LoVo (cell line): Measurements from ENCODE around the gene GAL3ST1.
"Not testable (repeated sequence)": the region's sequence is repeated elsewhere in the genome, so short reads cannot be mapped to it uniquely, and the experiment has no call there.

Source experiments
- DNase-seq: peaks from one replicate; pipeline ENCODE4 v3.0.0-alpha.2; 2016; ENCODE audit warnings: low spot score

Gene GAL3ST1

DNA sequence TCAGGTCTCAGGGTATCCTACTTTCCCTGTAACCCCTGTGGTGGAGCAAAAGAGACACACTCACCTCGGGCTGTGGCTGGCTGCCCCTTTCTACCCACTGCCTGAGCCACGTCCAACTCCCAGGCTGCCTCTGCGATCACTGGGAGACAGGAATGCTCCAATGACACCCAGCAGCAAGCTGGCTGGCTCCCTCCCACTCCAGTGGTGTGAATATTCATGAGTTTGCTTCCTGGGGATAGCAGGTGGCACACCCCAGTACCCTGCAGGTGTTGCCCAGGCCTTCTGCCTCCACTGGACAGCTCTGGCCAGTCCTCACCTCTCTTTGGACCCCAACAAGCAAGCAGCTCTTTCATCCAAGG lies 9.7 kb downstream of the GAL3ST1 start:
- no peak for DNase-seq

DNA sequence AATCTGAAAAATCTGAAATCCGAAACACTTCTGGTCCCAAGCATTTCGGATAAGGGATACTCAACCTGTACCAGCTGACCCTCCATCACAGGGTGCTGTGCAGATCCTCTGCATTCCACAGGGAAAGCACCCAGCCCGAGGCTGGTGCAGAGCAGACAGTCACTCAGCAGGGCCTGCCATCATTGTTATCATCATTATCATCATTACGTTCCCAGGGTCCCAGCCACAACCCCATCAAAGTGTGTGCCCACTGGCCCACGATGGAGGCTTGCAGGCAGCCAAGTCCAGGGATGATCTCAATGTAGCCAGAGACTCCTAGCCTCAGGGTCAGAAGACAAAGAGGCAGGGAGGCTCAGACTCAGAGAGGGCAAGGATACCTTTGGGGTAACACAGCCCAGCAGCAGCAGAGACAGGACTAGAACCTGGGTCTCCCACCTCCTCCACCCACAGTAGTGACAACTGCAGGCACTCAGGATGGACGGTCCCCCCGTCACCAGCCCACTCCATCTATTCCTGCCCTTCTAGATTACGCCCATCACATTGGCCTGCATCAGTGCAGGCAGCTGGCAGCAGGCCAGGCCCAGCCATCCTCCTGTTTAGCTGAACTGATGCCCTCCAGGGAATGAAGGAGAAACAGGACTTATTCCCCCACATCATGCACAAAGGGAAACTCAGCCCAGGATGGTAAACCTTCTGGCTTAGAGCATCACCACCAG lies 10.3 kb downstream of the GAL3ST1 start:
- DNase-seq: no peak

- DNase-seq: no peak
These were observed 12.1 kb downstream of the GAL3ST1 start for GRCh38 chr22:30562366-30562765.

GRCh38 chr22:30561402-30562189 lies 12.9 kb downstream of the GAL3ST1 start:
- DNase-seq: no peak

DNA sequence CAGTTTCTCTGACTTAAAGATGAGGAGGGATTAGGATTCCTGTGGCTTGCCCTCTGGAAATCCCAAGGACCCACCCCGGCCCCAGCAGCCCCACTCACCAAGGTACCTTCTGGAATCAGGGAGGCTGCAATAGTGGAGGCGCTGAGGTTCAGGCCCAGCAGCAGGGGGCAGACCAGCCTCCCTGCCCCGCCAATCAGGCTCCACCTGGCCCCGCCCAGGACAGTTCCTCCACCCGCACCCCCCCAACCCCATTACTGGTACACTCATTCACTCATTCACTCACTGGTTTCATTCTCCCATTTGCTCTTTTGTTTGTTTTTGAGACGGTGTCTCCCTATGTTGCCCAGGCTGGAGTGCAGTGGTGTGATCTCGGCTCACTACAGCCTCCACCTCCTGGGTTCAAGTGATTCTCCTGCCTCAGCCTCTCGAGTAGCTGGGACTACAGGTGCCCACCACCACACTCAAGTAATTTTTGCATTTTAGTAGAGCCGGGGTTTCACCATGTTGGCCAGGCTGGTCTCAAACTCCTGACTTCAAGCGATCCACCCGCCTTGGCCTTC lies 13.7 kb downstream of the GAL3ST1 start:
- DNase-seq: not testable (repeated sequence)

DNA sequence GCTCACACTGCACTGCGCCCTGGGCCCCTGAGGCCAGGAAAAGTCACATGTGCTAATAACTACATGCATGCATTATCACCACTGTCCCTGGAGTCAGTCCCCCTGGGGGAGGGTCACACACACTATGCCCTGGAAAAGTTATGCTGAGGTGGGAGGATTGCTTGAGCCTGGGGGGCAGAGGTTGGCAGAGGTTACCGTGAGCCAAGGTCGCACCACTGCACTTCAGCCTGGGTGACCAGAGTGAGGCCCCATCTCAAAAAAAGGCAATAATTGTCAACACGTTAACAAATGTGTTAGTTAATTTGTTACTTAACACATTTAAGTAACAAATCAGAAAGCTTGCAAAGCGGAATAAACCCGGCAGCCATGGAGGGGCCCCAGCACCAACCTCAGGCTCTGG lies 14.6 kb downstream of the GAL3ST1 start:
- DNase-seq: no peak

GRCh38 chr22:30557243-30557642 lies 17.2 kb downstream of the GAL3ST1 start:
- no peak for DNase-seq

GRCh38 chr22:30556388-30556787 lies 18.1 kb downstream of the GAL3ST1 start:
- DNase-seq: no peak

- DNase-seq: no peak
These were observed 18.9 kb downstream of the GAL3ST1 start for GRCh38 chr22:30555282-30556210.

DNA sequence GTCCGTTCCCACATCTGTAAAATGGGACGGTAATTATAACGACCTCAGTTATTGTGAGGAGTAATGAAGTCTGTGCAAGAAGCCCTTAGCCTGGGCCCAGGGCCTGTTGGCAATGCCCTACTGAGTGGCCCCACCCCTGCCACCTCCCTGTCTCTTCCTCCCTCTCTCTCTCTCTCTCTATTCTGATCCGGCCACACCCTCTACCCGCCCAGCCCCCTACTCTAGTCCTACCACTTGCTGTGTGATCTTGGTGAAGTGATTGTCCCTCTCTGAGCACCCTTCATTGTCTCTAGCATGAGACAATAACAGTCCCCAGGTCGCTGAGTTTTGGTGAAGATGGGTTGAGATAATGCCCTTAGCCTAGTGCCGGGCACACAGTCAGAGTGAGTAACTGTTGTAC lies 20.5 kb downstream of the GAL3ST1 start:
- DNase-seq: no peak

GRCh38 chr22:30552719-30553118 lies 21.7 kb downstream of the GAL3ST1 start:
- DNase-seq: no peak

- DNase-seq: not testable (repeated sequence)
These were observed 22.7 kb downstream of the GAL3ST1 start for GRCh38 chr22:30551813-30552212.

DNA sequence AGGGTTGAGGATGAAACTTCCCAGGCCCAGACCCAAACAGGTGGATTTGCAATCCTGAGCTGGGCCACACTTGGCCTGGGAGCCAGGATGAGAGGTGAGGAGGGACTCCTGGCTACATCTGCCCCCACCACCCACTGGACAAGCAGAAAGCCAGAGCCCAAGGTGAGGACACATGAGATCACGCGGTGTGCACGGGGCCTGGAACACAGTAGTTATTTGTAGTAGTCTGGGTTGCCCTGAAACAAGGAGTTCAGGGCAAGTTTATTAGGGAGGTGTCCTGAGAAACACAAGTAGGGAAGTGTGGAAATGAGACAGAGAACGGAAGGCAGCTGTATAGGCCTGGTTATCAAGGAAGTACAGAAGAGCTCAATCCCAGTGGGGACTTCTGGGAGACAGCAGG lies 27.3 kb downstream of the GAL3ST1 start:
- no peak for DNase-seq

DNA sequence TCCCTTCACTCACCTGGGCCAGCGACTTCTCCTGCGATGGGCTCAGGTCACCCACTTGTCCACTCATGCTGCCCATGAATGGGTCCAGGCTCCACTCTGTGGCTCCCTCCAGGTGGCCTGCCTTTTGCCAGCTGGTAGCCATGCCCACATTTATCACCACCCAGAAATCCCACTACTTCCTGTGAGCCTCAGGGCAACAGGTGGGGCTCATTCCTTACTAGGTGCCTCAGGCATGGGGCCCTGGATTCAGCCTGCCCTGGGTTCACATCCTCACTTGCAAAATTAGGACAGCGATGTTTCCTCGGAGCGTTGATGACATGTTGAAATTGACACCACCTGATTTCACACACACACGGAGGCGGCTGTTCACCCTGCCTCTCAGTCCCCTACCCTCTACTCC lies 27.8 kb downstream of the GAL3ST1 start, which contains the start of gene SEC14L6:
TSS of gene SEC14L6 (minus strand) at position 126 of the 400 bp plus-strand sequence. CDS start at position 67, 59 bp downstream.
- no peak for DNase-seq

DNA sequence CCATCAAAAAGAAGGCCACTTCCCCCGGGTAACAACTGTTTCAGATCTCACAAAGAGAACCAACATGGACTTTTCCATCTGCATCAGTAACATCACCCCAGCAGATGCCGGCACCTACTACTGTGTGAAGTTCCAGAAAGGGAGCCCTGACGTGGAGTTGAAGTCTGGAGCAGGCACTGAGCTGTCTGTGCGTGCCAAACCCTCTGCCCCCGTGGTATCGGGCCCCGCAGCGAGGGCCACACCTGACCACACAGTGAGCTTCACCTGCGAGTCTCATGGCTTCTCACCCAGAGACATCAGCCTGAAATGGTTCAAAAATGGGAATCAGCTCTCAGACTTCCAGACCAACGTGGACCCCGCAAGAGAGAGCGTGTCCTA lies 31.7 kb downstream of the GAL3ST1 start:
- no peak for DNase-seq

DNA sequence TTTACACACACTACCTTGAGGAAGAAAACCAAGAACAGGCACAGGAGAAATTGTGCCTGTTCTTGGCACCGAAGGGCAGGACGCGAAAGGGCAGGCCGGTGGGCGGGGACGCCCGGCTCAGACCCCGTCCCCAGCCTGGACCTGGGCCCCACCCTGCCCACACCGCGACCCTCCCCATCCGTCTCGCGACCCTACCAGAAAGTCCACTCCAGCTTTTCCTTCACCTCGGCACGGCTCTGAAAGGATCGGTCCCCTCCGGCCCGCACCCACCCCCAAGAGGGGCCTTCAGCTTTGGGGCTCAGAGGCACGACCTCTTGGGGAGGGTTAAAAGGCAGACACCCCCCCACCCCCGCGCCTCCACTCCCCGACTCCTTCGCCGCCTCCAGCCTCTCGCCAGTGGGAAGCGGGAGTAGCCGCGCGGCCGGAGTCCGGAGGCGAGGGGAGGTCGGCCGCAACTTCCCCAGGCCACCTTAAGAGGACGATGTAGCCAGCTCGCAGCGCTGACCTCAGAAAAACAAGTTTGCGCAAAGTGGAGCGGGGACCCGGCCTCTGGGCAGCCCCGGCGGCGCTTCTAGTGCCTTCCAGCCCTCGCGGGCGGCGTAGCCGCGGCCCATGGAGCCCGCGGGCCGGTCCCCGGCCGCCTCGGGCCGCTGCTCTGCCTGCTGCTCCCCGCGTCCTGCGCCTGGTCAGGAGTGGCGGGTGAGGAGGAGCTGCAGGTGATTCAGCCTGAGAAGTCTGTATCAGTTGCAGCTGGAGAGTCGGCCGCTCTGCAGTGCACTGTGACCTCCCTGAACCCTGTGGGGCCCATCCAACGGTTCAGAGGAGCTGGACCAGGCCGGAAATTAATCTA lies 32.3 kb downstream of the GAL3ST1 start:
- DNase-seq: no peak

DNA sequence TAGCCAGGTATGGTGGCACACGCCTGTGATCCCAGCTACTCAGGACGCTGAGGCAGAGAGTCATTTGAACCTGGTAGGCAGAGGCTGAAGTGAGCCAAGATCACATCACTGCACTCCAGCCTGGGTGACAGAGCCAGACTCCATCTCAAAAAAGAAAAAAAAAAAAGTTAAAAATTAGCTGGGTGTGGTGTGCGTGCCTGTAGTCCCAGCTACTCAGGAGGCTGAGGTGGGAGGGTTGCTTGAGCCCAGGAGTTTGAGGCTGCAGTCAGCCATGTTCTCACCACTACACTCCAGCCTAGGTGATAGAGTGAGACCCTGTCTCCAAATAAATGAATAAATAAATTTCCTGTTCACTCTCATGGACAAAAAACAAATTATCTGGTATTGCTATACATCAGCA lies 33.0 kb downstream of the GAL3ST1 start:
- not testable (repeated sequence) for DNase-seq

DNA sequence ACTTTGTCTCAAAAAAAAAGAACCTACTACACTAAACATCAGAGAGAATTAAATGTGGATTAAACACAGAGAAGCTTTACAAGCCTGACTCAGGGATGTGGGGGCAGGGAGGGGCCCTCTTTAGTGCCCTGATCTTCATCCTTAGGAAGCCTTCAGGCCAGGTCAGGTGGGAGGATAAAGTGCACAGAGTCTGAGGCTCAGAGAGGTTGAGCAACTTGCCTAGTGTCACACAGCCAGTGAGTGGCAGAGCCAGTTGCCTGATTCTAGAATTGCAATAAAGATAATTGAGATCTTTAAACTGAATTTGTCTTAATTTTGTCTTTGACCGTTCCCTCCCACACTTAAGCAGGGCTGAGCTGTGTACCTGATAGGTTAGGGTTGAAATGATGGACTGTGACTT lies 35.1 kb downstream of the GAL3ST1 start:
- no peak for DNase-seq

GRCh38 chr22:30538280-30538679 lies 36.2 kb downstream of the GAL3ST1 start:
- no peak for DNase-seq

GRCh38 chr22:30537083-30537731 lies 37.3 kb downstream of the GAL3ST1 start:
- no peak for DNase-seq

GRCh38 chr22:30535182-30535581 lies 39.3 kb downstream of the GAL3ST1 start:
- no peak for DNase-seq
